CD4-positive, alpha-beta T cell treated with Interleukin-17A for 1 hour (primary cell): ENCODE data around the gene B4GALT2.
A peak's percentile ranks its signal among the peaks of the same experiment; 100 is the strongest.

Experiments used
- DNase-seq: peaks from one replicate; pipeline ENCODE4 v3.0.0-alpha.2; 2020

Gene B4GALT2

DNA sequence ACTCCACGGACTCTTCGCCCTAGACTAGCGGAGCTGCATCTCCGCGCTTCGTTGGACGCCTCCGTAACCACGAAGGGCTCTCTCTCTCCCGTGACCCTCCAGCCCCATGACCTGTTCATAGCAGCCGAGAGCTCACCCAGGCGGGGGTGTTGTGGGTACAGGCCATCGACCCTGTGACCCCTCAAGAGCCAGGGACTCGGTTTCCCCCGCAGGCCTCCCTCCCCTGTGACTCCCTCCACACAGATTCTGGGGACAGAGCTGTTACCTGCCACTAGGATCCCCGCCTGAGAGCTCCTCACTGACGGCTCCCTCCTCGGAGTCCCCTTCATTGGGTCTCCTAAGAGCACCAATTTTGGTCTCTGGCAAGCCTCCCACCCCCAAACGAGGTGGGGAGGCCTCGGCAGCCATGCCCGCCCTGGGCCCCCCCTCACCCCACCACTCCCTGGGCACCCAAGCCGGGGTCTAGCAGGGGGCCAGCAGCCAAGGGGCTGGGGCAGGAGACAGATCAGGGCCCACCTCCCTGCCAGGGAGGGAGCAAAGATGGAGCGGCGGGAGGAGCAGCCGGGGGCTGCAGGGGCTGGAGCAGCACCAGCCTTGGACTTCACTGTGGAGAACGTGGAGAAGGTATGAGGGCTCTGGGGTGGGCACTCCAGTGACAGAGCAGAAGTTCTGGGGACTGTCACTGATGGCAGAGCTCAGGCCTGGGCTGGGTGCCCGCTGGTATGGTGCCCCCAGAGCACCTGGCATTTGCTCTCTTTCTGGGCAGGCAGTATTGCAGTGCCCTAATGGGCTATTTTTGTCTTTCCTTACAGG, 31.7 kb upstream of the B4GALT2 start:
- DNase-seq, result no peak

DNA sequence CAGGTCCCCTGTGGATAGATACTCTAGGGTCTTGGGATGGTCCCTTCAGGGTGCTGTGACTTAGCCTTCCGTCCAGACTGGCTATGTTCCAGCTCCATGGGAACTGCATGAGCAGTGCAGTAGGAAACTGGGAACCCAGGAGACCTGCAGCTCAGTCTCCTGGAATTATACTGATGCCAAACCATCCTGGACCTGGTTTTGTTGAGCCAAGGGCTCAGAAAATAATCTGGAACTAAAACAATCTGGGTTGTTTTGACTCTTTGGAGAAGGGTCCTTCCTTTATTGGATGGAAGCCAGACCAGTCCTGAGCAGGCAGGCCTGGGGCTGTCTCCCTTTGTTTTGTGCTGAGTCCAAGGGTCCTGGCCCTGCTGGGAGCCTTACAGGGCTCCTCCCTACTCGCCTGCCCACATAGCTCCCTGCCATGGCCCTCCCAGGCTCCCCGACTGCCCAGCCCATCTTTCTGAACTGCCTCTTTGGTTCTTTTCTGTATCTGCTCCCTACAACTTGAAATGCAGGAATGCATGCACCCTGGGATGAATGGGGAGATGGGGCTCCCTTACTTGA, 31.1 kb upstream of the B4GALT2 start:
- DNase-seq, result no peak

DNA sequence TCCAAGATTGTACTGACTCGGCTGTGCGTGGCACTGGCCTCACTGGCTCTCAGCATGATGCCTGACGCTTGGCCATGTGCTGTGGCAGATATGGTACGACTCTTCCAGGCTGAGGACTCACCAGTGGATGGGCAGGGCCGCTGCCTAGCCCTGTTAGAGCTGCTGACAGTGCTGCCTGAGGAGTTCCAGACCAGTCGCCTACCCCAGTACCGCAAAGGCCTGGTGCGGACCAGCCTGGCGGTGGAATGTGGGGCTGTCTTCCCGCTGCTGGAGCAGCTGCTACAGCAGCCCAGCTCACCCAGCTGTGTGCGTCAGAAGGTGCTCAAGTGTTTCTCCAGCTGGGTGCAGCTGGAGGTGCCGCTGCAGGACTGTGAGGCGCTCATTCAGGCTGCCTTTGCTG, 29.3 kb upstream of the B4GALT2 start:
- no peak for DNase-seq

DNA sequence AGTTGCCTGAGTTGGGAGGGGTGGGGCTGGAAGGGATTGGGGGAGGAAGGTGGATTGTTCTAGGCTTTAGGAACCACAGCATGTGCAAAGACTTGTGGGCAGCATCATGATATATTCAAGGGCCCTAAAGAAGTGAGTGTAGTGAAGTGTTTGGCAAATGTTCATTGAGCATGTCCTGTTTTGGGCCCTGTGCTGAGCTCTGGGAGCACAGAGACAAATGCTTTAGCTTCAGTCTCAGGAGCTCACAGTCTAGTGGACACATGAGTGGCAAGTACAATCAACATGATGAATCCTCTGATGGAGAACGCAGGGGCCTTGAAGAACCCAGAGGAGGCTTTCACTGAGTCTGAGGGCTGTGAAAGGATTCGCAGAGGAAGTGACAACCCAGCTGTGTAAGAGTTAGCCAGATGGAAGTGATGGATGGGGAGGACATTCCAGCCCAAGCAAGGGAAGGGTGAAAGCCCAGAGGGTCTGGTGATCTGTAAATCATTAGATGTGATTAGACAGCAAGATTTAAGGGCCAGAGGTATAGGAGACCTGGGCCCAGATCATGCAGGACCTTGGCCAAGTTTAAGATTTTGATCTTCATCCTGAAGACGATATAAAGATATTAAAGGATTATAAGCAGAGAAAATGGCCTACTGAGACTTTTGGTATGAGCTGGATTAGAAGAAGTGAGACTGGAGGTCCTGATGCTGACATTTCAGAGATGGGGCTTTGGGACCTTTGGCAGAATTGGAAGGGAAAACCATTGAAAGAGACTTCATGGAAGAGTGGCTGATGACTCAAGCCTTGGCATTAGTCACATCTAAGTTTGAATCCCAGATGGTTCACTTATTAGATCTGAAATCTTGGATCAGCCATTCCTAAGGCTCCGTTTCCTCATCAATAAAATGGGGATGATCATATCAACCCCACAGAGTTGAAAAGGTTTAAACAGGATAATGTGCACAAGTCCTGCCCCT, 27.7 kb upstream of the B4GALT2 start:
- DNase-seq, result no peak

DNA sequence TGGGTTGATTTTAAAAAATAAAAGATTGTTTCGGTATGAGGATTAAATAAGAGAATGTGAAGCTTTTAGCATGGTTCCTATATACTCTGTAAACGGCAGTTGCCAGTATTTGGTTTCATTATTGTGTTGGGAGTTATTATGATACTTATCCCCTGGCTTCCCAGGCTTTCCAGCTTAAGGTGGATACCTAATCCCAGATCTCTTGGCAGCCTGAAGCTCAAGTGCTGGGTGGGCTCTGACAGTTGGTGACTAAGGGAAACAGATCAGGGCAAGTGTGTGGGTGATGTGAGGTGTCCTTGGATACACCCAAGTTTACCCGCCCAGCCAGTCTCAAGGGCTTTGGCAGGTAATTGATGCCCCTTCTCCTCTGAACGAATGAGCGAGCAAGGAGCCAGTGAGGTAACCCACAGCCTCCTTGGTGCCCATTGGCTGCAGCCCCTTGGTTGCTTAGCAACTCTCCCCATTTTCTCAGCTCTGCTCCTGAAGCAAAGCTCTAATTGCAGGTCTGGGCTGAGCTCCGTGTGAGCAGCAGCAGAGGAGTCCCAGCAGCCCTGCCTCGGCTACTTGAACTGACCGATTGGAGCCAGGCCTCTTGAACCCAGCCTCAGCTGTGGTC, 26.2 kb upstream of the B4GALT2 start:
- no peak for DNase-seq

DNA sequence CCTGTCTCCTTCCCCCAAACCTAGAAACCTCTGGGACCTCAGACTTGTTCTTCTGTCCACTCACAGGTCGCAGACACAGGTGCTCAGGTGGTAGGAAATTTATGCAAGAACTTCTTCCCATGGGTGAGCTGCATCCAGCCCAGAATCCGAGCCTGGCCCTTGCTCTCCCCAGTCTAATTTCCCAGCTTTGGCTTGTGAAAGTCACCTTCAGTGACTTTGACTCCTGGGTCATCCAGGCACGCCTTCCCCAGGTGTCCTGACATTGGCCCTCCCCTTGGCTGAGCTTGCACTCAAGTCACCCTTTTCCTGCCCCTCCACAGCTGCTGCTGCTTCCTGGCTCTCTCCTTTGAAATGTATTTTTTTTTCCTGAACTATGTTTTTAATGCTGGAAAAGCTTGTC, 25.6 kb upstream of the B4GALT2 start:
- no peak for DNase-seq

DNA sequence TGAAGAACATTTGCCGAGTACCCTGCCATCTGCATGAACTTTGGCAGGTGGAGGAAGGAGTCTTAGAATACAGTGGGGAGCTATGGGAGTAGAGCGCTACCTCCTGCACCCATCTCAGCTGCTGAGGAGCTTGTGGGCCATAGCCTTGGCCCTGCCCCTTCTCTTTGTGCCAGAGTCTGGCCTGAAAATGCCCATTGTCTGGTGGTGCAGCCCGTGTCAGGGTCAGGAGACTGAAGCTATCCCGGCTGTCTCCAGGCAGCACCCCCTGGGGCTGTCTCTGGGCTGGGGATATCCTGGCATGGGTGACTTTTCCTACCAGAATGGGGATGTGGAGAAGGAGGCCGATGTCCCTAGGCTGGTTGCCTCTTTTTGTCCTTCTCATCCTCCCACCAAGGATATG, 25.0 kb upstream of the B4GALT2 start:
- DNase-seq, result no peak

DNA sequence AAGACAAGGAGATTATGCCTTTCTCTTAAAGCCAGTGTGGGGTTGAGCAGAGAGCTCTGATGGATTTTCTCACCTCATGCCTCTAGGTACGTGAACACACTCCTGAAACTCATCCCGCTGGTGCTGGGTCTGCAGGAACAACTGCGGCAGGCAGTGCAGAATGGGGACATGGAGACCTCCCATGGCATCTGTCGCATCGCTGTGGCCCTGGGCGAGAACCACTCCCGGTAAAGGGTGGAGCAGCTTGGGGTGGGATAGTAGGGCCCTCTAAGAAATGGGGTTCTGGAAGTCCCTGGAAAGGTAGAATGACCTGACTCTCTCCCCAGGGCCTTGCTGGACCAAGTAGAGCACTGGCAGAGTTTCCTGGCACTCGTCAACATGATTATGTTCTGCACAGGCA, 22.8 kb upstream of the B4GALT2 start:
- DNase-seq, result no peak

DNA sequence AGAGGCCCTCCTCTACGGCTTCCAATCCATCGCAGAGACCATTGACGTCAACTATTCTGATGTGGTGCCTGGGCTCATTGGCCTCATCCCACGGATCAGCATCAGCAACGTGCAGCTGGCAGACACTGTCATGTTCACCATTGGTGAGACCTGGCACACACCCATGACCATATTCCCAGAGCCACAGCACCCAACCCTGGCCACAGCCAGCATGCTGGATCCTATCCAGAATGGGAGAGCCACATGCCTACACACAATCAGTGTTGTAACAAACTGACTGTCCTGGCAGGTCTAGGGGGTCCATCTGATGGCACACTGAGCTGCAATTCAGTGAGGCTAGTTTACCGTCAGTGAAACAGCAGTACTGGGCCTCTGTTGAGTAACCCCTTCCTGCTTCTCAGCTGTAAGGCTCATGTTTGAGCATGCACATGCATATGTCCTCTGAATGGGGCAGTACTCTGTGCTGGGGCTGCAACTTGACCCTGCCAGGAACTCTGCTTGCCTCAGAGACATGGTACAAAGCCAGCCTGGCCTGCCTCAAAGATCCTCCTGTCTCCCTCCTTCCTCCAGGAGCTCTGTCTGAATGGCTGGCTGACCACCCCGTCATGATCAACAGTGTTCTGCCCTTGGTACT, 21.5 kb upstream of the B4GALT2 start:
- DNase-seq, result no peak

DNA sequence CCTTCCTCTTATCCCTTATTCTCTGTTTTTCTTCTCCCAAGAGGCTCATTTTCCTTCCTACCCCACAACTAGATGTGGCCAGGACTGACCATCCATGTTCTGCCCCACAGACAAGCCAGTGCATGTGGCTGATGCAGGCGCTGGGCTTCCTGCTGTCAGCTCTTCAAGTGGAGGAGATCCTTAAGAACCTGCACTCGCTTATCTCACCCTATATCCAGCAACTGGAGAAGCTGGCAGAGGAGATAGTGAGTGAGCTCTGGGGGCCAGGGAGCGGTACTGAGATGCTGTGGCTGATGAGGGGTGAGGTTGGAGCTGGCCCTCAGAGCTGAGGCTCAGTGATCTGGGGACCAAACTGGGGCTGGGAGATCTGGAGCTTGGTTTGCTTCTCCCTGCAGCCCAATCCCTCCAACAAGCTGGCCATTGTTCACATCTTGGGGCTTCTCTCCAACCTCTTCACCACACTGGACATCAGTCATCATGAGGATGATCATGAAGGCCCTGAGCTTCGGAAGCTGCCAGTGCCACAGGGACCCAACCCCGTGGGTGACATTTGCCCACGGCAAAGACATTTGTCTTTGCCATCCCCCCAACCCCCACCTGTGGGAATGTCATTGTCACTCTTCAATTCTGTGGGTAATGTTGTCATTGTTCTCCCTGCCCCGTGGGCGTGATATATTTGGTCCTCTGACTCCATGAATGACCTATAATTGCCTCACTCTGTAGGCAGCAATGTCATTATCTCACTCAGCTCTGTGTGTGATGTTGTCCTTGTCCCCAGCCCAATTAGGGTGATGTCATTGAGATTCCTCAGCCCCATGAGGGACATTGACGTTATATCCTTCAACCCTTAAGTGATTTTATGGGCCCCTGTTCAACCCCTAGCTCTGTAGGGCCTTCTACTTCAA, 20.4 kb upstream of the B4GALT2 start:
- no peak for DNase-seq

DNA sequence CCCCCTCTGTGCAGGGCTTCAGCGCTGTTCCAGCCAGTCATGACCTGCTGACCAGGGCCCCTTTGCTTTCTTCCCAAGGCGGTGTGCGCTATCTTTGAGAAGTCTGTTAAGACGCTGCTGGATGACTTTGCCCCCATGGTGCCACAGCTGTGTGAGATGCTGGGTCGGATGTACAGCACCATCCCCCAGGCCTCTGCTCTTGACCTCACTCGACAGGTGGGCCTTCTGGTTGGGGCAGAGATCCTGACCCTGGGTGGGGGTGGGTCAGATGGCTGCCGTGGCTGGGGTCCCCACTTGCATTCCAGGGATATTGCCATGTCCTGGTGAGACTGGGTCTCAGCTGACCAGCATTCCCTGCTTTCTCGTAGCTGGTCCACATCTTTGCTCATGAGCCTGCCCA, 18.2 kb upstream of the B4GALT2 start:
- DNase-seq, result no peak

DNA sequence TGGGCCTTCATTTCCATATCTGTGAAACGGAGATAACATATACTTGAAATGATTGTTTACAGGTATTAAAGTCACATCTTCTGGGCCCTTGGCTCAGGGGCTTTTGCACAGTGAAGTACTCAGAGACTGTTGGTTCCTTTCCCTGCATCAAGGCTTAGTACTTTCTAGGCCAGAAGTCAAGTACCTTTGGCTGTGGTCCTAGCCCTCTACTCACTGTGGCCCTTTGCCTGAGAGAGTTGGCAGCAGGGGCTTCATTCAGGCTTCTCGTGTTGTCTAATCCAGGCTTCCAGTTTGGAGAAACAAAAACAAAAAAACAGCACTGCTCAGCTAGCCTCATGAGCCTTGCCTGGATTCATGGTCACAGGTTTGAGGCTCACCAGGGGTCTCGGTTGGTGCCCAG, 17.3 kb upstream of the B4GALT2 start:
- no peak for DNase-seq

DNA sequence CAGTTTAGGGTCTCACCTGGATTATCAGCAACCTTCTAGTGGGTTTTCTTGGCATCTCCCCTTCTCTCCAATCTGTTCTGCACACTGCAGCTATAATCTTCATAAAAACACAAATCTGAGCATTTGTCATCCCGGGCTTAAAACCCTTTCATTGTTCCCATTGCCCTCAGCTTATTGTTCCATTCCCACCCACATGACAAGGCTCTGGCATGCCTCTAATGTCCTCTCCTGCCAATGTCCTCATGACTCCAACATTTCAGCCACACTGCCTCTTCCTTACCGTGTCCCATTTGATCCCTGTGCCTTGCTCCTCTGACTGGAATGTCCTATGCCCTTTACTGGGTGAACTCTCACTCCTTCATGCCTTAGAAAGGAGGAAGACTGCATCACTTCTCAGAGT, 16.7 kb upstream of the B4GALT2 start:
- no peak for DNase-seq

DNA sequence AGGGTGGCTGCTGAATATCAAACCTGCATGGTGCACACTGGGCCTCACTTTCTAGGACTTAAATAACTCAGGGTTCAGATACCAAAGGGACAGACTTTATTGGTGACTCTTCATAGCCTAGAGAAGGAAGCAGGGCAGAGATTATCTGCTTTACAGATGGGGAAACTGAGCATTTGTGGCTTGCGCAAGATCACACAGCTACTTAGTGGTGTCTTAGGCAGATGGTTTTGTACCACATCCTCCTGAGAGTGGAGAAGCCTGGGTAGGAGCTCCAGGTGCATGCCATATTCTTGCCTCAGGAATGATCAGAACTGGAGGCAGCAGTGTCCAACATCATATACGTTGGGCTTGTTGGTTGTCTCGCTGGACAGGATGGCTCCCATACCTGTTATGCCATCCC, 16.0 kb upstream of the B4GALT2 start:
- no peak for DNase-seq

DNA sequence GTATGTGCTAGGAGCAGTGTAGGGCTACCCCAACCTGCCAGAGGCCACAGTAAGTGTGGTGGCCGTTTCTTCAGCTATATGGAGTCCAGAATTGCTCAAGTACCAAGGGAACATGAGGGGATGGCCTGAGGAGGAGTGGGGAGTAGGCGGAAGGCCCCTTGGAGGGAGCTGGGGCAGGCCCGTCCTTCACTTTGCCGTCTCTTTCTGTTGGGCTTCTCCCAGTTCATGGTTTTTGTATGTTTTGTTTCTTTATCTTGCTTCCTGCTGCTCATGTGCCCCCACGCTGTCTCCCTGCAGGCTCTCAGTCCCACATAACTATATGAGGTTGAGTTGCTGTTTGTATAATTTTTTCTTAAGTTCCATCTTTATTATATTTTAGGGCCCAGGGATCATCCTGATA, 15.1 kb upstream of the B4GALT2 start:
- DNase-seq, result no peak

DNA sequence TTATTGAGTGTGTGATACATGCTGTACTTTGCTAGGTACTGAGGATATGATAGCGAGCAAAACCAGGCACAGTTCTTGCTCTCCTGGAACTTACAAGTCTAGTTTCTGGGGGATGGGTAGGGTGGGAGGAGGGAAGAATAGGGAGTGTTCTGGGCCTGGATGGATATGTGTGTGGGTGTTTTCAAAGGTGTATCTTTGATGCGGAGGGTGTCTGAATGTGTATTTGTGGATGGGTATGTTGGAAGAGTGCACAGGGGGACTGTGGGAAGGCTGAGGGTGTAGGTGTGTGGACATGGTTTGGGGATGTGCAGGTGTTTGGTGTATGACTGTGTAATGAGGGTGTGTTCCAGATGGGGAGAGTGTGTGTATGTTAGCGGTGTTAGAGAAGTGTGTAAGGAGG, 13.7 kb upstream of the B4GALT2 start:
- no peak for DNase-seq

DNA sequence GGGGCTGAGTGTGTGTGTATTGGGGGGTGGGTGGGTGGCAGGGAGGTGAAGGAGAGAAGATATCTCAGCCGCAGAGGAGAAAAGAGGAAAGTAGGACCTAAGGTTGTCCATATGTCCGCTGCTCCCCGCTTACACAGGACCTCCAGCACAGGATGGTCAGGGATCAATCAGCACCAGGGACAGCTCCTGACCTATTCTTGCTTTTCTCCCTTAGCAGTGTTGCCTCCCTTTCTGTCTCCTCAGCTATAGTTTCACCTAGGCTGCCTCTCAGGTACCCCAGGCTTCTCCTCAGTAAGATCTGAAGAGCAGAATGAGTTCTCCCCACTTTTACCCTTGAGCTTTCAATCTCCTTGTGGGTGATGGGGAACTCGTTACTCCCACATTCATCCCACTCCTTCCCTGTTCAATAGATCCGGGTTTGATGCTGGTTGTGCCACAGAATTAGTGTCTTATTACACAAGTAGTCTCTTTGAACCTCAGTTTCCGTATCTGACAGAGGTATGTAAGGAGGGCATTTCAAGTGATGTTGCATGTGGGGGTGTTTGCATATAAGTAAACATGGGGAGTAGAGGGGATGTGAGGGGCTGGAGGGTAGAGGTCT, 10.6 kb upstream of the B4GALT2 start:
- no peak for DNase-seq

DNA sequence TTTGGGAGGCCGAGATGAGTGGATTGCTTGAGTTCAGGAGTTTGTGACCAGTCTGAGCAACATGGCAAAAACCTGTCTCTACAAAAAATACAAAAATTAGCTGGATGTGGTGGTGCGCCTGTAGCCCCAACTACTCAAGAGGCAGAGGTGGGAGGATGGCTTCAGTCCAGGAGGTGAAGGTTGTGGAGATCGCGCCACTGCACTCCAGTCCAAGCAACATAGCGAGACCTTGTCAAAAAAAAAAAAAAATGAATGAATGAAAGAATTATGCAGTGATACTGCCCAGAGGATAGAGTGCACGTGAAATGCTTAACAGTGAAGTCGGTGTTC, 9.6 kb upstream of the B4GALT2 start:
- no peak for DNase-seq

DNA sequence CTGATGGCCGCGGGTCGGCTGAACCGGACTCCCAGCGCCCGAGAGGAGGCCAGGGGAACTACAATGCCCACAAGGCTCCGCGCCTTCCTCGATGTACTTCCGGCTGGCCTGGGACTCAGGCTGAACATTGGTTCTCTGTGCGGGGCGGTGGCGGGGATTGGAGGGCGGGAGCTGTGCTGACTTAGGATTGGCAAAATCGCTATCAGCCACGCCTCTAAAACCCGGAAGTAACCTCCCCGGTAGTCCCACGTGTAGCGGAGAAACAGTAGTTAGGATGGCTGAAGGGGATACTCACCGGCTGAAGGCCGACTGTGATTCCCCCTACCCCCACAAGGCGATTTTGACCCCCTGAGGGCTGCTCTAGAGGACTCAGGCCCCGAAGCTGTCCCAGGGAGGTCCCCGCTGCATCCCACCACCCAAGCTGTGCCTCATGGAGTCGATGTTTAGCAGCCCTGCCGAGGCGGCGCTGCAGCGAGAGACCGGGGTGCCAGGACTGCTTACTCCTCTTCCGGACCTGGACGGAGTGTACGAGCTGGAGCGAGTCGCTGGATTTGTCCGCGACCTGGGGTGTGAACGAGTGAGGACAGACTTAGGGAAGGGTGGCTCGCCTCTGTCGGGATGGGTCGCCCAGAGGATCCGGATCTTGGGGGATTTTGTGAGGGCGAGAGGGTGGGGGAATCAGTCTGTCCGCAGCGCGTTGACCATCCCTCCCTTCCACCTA, 9.1 kb upstream of the B4GALT2 start, which contains the start of gene DPH2:
DPH2 (plus strand) TSS at position 265 of the 721 bp plus-strand sequence; CDS start at position 431, 166 bp downstream.
- peak; percentile 96 for DNase-seq

DNA sequence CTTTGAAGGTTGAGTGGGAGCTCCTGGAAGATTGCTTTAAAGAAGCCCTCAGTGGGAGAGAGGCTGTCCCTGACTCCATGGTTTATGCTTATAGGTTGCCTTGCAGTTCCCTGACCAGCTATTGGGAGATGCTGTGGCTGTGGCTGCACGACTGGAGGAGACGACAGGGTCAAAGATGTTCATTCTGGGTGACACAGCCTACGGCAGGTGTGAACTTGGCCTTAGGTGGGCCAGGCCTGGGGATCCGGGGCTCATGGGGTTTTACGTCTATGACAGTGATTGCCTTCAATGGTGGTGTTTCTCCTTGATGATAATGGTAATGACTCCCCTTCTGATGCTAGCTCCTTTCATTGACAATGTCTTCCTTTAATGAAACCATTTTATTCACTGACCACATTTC, 8.5 kb upstream of the B4GALT2 start:
- DNase-seq, result no peak

DNA sequence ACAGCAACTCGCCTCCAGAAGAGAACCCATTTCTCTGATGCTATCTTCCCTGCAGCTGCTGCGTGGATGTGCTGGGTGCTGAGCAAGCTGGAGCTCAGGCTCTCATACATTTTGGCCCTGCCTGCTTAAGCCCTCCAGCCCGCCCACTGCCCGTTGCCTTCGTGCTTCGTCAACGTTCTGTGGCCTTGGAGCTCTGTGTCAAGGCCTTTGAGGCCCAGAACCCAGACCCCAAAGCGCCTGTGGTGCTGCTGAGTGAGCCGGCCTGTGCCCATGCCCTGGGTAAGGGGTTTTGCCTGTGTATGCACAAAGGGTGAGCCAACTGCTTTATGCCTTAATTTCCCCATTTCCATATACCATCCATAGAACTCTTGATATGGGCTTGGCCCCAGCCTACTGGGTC, 8.1 kb upstream of the B4GALT2 start:
- no peak for DNase-seq
